Measurements from ENCODE around the gene IRF2BPL. TPM values are rescaled to one million over a fixed set of nuclear protein-coding genes. Genes with fewer than 3 reads are reported as not detected.

The IRF2BPL gene
- total and polyA plus RNA-seq, 9 of the 15 experiments (the other 6 are each of a cell fraction or from before 2014, with no cell fraction given), result 0.52 to 21.6 (median 2.5) TPM

- TF ChIP-seq SFPQ (IDR thresholded peaks at IDR 0.05; ENCODE audit: low read depth, low read length) (no peak), ARID3B (CRISPR knock-in tag; IDR thresholded peaks at IDR 0.05; ENCODE audit: borderline replicate concordance) (no peak), NFE2 (IDR thresholded peaks at IDR 0.05; ENCODE audit: low read depth) (peak; percentile 59; the same call in 1 of the 2 replicates), ATF1 (CRISPR knock-in tag; IDR thresholded peaks at IDR 0.05) (no peak), ATF1 (tag; IDR thresholded peaks at IDR 0.05) (peak; percentile 36; the same call in 1 of the 2 replicates), PBX2 (CRISPR knock-in tag; IDR thresholded peaks at IDR 0.05; ENCODE audit: low read depth) (no peak), PBX2 (tag; conservative IDR thresholded peaks at IDR 0.05; ENCODE audit: low read depth) (peak; percentile 67), ZBTB2 (IDR thresholded peaks at IDR 0.05) (no peak), TEAD1 (CRISPR knock-in tag; IDR thresholded peaks at IDR 0.05) (no peak), GABPB1 (CRISPR knock-in tag; IDR thresholded peaks at IDR 0.05) (0 out of 2 replicates have a peak, but pooled peaks have one; percentile 14), MYNN (IDR thresholded peaks at IDR 0.05) (0 out of 2 replicates have a peak, but pooled peaks have one; percentile 9), MYNN (CRISPR knock-in tag; IDR thresholded peaks at IDR 0.05) (no peak), C11orf30 (IDR thresholded peaks at IDR 0.05; ENCODE audit: low read depth) (peak; percentile 28; the same call in 1 of the 2 replicates), NFATC3 (IDR thresholded peaks at IDR 0.05) (no peak), ZNF583 (CRISPR knock-in tag; IDR thresholded peaks at IDR 0.05) (no peak), EP400 (IDR thresholded peaks at IDR 0.05) (peak; percentile 42; the same call in 1 of the 2 replicates), YY1 (IDR thresholded peaks at IDR 0.05; ENCODE audit: borderline replicate concordance in 1 of 3, control insufficient read depth in 1 of 3, extremely low read depth in 1 of 3, insufficient read depth in 3 of 3, insufficient read length in 1 of 3, insufficient replicate concordance in 2 of 3, low read depth in 1 of 3, low read length in 2 of 3) (peak in 1 of 3 experiments; percentile 43), JUN (IDR thresholded peaks at IDR 0.05; ENCODE audit: borderline replicate concordance, low read depth, low read length) (peak; percentile 65), JUN (CRISPR knock-in tag; IDR thresholded peaks at IDR 0.05; ENCODE audit: borderline replicate concordance) (no peak), ZNF707 (CRISPR knock-in tag; conservative IDR thresholded peaks at IDR 0.05) (no peak), MAX (CRISPR knock-in tag; IDR thresholded peaks at IDR 0.05) (peak; percentile 94)
Measured at GRCh38 chr14:77059276-77059915, 30.9 kb upstream of the IRF2BPL start (continued).

Data from K562 (cell line).